Right atrium auricular region (tissue), 2 donors: ENCODE data around the gene TBX15. TPM values are rescaled to one million over a fixed set of nuclear protein-coding genes. Genes with fewer than 3 reads are reported as not detected.
A peak's percentile ranks its signal among the peaks of the same experiment; 100 is the strongest.

Experiments
- DNase-seq: peaks from one replicate; pipeline ENCODE4 v3.0.0-alpha.2; 2019; ENCODE audit warnings: low spot score
- H3K27ac ChIP-seq, 2 donors: fragments of 200-600 bp; sonication (generic); 1 replicate in 1 of 2; 2 replicates in 1 of 2; pipeline ENCODE4 v1.5.1; 2016 to 2019
- H3K27me3 ChIP-seq, 2 donors: fragments of 200-600 bp; sonication (generic); one replicate each; pipeline versions ENCODE4 v1.5.1 to v1.6.0; 2017 to 2019
- H3K36me3 ChIP-seq: fragments of 200-600 bp; sonication (generic); one replicate; pipeline ENCODE4 v1.5.1; 2016
- H3K4me1 ChIP-seq, 2 donors: fragments of 200-600 bp; sonication (generic); one replicate each; pipeline versions ENCODE4 v1.5.1 to v1.6.0; 2017 to 2019
- H3K4me3 ChIP-seq, 2 donors: fragments of 200-600 bp; sonication (generic); 1 replicate in 1 of 2; 2 replicates in 1 of 2; pipeline ENCODE4 v1.5.1; 2017 to 2019; ENCODE audit warnings: mild to moderate bottlenecking in 1 of 2, moderate library complexity in 1 of 2
- H3K9me3 ChIP-seq, 2 donors: fragments of 200-600 bp; sonication (generic); one replicate each; pipeline ENCODE4 v1.5.1; 2019
- total RNA-seq, 2 donors: library from RNA; depleted of rRNA; stranded (reverse); fragments of >200 nt; gene quantifications; one replicate each; pipeline ENCODE4 v1.1.0, GENCODE V29; 2016
- TF ChIP-seq, protein P1 (sequence below), 2 donors: fragments of 200-600 bp; sonication (generic); IDR thresholded peaks; one replicate each; pipeline ENCODE4 v1.5.1; 2019; ENCODE audit warnings: antibody characterized with exemption in 2 of 2

TBX15 gene
- total RNA-seq, 2 donors from 2014 or later, result 2.1 to 3.6 TPM

DNA sequence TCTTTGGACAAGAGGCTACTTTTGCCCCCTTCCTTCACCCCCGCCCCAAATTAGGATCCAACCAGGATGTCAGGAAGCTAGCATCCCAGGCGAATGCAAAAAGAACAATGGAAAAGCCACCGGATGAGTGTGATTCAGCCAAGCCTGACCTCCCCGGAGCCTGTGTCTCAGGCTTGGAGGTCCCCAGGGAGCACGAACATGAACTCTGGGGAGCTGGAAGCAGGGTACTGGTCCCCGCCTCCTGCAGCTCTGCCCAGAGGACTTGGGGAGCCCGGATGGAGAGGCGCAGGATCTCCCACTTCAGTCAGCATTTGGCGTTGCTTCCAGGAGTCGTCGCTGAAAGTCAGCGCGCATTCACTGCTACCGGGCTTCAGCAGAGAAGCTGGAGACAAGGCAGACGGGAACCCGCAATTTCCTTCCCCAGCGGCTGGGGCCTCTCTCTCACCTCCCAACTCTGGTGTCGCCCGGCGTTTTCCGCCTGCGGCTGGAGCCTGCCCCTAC lies 1.8 kb upstream of the TBX15 start:
- H3K36me3 ChIP-seq, result no peaks in the 10 kb centered on the region
- peaks cover 0 to 33% of the 10 kb centered on the region in 2 donors for H3K4me1 ChIP-seq
- TF ChIP-seq, protein P1, sequence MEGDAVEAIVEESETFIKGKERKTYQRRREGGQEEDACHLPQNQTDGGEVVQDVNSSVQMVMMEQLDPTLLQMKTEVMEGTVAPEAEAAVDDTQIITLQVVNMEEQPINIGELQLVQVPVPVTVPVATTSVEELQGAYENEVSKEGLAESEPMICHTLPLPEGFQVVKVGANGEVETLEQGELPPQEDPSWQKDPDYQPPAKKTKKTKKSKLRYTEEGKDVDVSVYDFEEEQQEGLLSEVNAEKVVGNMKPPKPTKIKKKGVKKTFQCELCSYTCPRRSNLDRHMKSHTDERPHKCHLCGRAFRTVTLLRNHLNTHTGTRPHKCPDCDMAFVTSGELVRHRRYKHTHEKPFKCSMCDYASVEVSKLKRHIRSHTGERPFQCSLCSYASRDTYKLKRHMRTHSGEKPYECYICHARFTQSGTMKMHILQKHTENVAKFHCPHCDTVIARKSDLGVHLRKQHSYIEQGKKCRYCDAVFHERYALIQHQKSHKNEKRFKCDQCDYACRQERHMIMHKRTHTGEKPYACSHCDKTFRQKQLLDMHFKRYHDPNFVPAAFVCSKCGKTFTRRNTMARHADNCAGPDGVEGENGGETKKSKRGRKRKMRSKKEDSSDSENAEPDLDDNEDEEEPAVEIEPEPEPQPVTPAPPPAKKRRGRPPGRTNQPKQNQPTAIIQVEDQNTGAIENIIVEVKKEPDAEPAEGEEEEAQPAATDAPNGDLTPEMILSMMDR (IDR thresholded peaks at IDR 0.05), result no peak
- no peak for DNase-seq
- peaks cover 57 to 62% of the 10 kb centered on the region in 2 donors for H3K27me3 ChIP-seq
- H3K27ac ChIP-seq, result no peak overlapping the region
- no peaks in the 10 kb centered on the region for H3K9me3 ChIP-seq
- H3K4me3 ChIP-seq, result no peak overlapping the region

DNA sequence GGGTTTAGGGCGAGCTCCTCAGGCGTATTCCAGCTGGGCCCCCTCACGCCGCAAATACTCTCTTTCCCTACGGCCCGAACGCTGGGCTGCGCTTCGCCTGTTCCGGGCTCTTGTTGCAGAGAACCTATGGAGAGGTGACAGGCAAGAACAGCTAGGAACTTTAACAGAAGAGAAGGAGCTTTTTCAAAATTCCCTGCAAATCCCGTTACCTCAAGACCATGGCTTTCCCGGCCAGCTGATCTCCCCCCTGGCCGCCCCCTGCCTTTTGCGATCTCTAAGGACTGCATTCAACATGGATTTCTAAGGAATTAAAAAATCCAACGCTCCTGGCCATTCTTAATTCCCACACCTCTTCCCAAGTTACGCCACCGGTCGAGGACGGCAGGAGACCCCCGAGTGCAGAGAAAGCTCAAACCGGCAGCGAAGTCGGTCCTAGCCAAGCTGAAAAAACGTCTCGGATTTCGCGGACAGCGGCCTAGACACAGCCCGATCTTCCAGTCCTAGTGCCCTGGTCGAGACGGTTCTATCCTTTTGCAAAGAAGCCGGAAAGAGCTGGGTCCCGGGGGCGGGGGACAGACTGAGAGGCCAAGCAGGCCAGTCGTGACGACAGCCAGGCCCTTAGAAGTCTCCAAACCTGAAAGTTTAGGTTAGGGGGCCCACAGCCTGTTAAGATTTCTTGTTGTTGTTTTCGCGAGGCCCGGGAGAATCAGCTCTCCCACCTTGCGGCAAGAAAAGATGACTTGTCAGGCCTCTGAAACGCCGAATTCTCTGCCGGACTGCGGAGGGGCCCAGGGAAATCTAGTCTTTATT lies 1.1 kb upstream of the TBX15 start:
- Histone ChIP-seq H3K9me3 (no peaks in the 10 kb centered on the region), H3K27me3 (peaks cover 62% of the 10 kb centered on the region in 2 donors), H3K4me1 (peaks cover 0 to 40% of the 10 kb centered on the region in 2 donors), H3K4me3 (no peak overlapping the region), H3K36me3 (no peaks in the 10 kb centered on the region), H3K27ac (no peak overlapping the region)
- DNase-seq, result no peak
- TF ChIP-seq, protein P1 (IDR thresholded peaks at IDR 0.05), result no peak

GRCh38 chr1:118987468-118988185 lies 516 bp downstream of the TBX15 start:
- peaks cover 56 to 64% of the 10 kb centered on the region in 2 donors for H3K27me3 ChIP-seq
- no peaks in the 10 kb centered on the region for H3K36me3 ChIP-seq
- H3K27ac ChIP-seq, result peak overlapping the region; percentile 65 to 67
- peaks cover 0 to 42% of the 10 kb centered on the region in 2 donors for H3K4me1 ChIP-seq
- no peak for DNase-seq
- H3K4me3 ChIP-seq, result peak overlapping the region; percentile 33 to 50
- TF ChIP-seq, protein P1 (IDR thresholded peaks at IDR 0.05), result no peak
- no peaks in the 10 kb centered on the region for H3K9me3 ChIP-seq

DNA sequence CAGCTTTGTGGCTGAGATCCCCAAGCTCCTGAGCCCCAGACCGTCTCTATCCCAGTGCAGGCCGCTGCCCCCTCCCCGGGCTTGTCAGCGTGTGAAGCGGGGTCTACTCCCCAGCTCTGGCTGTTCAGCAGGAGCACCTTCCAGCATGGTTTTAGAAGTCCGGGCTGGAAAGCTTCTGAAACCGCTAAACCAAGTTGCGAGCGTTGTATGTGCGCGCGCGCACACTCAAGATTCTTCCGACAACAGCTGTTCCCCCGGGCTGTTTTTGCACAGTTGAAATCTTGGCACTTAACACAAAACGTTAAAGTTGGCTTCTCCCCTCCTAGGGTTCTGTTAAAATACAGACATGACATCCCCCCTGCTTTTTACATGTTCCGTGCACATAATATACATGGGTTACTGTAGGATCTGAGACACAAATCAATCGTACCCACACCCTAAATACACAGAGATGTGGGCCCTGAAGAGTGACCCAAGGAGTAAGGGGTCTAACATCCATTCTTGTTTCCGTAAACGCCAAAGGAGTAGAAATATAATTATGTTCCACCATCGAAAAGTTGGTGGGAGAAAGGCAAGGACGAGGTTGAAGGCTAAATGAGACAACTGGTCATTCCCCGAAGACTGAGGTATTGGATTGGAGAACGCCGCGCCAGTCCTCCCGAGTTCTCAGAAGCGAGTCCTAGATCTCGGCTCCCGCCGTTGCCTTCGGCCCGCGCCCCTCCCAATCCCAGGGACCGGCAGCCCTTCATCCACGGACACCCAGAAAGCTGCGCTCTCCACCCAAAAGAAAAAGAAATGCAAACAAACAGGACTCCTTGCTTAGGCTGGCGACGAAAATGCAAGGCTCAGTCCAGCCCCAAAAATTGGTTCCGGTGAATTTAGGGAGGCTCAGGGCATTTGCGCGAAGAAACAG lies 1.3 kb downstream of the TBX15 start:
- peak overlapping the region; percentile 65 to 67 for H3K27ac ChIP-seq
- no peaks in the 10 kb centered on the region for H3K36me3 ChIP-seq
- DNase-seq, result no peak
- peaks cover 53 to 64% of the 10 kb centered on the region in 2 donors for H3K27me3 ChIP-seq
- peaks cover 0 to 42% of the 10 kb centered on the region in 2 donors for H3K4me1 ChIP-seq
- H3K4me3 ChIP-seq, result peak overlapping the region; percentile 33 to 50
- no peaks in the 10 kb centered on the region for H3K9me3 ChIP-seq
- TF ChIP-seq, protein P1 (IDR thresholded peaks at IDR 0.05), result no peak
